Fibroblast of pulmonary artery (primary cell): ENCODE data around the gene CCDC14.
A peak's percentile ranks its signal among the peaks of the same experiment; 100 is the strongest.

ENCODE experiments used
- DNase-seq: peaks from one replicate; pipeline ENCODE4 v3.0.0-alpha.2; 2010; ENCODE audit warnings: low read depth
- H3K4me3 ChIP-seq: replicated peaks from 2 replicates; pipeline ENCODE4 v1.5.1; 2011; ENCODE audit warnings: low read depth, mild to moderate bottlenecking, control low read depth, low read length, moderate library complexity
- TF ChIP-seq, protein P1 (sequence below): IDR thresholded peaks from 2 replicates; pipeline ENCODE4 v1.5.1; 2011; ENCODE audit warnings: mild to moderate bottlenecking, control low read depth, low read length, inconsistent platforms; ENCODE audit errors: missing control alignments

Gene CCDC14

DNA sequence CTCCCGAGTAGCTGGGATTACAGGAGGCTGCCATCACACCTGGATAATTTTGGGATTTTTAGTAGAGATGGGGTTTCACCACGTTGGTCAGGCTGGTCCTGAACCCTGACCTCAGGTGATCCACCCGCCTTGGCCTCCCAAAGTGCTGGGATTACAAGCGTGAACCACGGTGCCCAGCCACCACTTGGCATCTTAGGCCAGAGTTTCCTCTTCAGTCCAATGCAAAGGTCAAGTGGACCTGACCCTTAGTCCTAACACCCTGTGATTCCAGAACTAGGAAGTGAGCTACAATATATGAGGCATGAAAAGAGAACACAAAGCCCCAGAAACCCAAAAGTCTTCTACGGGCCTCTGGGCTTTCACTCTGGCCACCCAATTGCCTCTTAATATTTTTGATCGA is 82.2 kb downstream of the CCDC14 start:
- no peak for DNase-seq
- H3K4me3 ChIP-seq, result no peak overlapping the region
- TF ChIP-seq, protein P1, sequence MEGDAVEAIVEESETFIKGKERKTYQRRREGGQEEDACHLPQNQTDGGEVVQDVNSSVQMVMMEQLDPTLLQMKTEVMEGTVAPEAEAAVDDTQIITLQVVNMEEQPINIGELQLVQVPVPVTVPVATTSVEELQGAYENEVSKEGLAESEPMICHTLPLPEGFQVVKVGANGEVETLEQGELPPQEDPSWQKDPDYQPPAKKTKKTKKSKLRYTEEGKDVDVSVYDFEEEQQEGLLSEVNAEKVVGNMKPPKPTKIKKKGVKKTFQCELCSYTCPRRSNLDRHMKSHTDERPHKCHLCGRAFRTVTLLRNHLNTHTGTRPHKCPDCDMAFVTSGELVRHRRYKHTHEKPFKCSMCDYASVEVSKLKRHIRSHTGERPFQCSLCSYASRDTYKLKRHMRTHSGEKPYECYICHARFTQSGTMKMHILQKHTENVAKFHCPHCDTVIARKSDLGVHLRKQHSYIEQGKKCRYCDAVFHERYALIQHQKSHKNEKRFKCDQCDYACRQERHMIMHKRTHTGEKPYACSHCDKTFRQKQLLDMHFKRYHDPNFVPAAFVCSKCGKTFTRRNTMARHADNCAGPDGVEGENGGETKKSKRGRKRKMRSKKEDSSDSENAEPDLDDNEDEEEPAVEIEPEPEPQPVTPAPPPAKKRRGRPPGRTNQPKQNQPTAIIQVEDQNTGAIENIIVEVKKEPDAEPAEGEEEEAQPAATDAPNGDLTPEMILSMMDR, result no peak

DNA sequence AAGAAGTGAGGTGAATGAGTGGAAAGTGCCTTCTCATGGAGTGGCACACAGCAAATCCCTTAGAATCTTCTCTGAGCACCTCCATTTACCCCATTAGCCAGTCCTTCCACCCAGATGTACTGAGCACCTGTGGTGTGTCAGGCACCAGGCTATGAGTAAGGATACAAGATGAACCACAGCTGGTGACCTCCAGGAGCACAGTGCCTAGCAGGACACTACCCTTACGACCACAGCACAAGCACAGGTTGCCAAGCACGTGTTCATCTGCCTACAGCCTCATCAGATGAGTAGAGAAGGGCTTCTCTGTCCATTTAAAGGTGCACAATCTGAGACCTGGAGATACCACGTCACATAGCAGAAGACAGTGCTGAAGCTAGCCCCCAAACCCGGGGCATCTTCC is 83.1 kb downstream of the CCDC14 start:
- TF ChIP-seq, protein P1, result no peak
- no peak overlapping the region for H3K4me3 ChIP-seq
- no peak for DNase-seq

DNA sequence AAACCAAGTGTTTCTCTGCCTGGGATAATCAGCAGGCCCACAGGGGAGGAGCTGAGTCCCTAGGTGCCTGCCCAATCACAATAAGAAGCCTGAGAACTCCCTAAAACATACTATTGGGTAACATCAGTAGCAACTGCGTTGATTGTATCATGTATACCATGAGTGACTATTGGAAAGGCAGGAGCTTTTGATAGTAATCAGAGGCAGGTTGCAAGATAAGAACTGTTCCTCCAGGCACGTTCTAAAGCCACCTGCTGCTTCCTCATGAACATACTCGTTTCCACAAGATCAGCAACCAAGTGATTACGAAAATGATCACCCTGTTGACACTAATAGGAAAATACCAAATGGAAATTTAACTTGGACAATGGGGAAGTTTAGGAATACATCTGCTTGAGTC is 83.6 kb downstream of the CCDC14 start:
- TF ChIP-seq, protein P1, result no peak
- no peak for DNase-seq
- H3K4me3 ChIP-seq, result no peak overlapping the region

DNA sequence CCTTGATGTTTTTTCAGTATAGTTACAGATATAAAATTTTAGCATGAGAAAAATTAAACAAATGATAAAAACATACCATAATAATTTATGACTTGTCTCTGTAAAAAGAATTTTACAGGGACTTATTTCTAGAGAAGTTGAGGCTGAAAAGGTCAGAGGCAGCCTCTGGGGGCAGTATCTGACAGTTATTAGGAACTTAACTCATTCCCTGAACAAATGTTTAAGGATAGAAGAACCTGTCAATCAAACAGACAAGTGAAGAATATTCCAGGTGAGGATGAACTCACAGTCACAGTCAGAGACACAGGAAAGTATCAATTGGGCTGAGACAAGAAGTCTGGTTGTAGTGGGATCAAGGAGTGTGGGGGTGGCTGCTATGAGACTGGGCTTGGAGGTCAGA is 84.2 kb downstream of the CCDC14 start:
- TF ChIP-seq, protein P1, result peak; percentile 15
- no peak overlapping the region for H3K4me3 ChIP-seq
- no peak for DNase-seq

DNA sequence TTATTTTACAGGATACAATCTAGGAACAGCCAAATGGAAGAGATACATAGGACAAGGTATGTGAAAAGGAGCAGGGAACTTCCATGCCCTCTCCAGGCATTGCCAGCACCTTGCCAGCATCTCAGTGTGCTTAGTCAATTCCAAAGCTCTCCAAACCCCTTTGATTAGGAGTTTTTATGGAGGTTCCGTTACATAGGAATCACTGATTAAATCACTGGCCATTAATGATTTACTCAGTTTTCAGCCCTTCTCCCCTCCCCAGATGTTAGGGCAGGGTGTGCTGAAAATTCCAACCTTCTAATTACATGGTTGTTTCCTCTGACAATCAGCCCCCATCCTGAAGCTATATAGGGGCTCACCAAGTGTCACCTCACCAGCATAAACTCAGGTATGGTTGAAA is 88.4 kb downstream of the CCDC14 start:
- H3K4me3 ChIP-seq, result no peak overlapping the region
- DNase-seq, result no peak
- TF ChIP-seq, protein P1, result no peak

DNA sequence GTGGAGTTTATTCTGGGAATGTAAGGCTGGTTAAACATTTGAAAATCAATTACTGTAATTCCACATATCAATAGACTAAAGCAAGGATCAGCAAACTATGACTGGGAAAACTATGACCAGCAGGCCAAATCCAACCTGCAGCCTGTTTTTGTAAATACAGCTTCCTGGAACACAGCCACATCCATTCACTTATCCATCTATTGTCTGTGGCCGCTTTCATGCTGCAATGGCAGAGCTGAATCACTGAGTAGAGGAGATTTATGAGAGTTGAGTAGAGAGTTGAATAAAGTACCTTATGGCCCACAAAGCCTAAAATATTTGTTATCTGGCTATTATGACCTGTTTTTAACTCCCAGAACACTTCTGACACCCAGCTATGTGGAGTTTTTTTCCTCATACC is 89.1 kb downstream of the CCDC14 start:
- TF ChIP-seq, protein P1, result no peak

DNA sequence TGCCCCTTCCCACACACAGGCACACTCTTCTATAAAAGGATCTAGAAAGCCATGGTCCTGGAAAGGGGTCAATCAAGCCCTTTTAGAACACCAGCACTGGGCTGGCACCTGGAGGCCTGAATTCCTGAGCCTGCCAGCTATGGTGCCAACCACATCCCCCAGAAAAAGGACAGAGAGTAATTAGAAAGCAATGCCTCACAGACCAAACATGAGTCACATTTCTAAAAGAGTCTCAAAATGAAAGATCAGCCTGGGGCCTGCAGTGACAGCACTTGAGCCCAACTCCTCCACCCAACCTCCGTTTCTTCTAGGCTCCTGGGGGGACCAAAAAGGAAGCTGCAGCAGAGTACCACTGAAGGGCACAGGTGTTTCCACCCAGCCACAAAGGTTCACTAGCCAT is 91.0 kb downstream of the CCDC14 start:
- no peak for DNase-seq
- TF ChIP-seq, protein P1, result no peak
- H3K4me3 ChIP-seq, result no peak overlapping the region

More for the DNA sequence above, 89.1 kb downstream of the CCDC14 start:
- no peak overlapping the region for H3K4me3 ChIP-seq
- peak; percentile 38 for DNase-seq
